Memory B cell (primary cell): ENCODE results near the gene KCNN3.
A peak's percentile ranks its signal among the peaks of the same experiment; 100 is the strongest.

ENCODE experiments used
- ATAC-seq: fragments of 150-1000 bp; cut with Tn5 transposase; 2 replicates; pipeline ENCODE4 v1.10.0; 2021; ENCODE audit warnings: low read depth, mild to moderate bottlenecking, moderate library complexity
- DNase-seq, 2 donors: peaks; one replicate each; pipeline ENCODE4 v3.0.0; 2022; ENCODE audit warnings: low spot score in 2 of 2
- H3K27ac Mint-ChIP-seq: one replicate; pipeline ENCODE4 v1.8.0; 2022; ENCODE audit warnings: mild to moderate bottlenecking, moderate library complexity, mixed read lengths
- H3K27me3 Mint-ChIP-seq: one replicate; pipeline ENCODE4 v1.8.0; 2022; ENCODE audit warnings: mixed read lengths
- H3K36me3 Mint-ChIP-seq: one replicate; pipeline ENCODE4 v1.8.0; 2022; ENCODE audit warnings: mild to moderate bottlenecking, mixed read lengths
- H3K4me1 Mint-ChIP-seq: one replicate; pipeline ENCODE4 v1.8.0; 2022; ENCODE audit warnings: mixed read lengths
- H3K4me3 Mint-ChIP-seq: one replicate; pipeline ENCODE4 v1.8.0; 2022; ENCODE audit warnings: mild to moderate bottlenecking, moderate library complexity, mixed read lengths
- H3K9me3 Mint-ChIP-seq: one replicate; pipeline ENCODE4 v1.8.0; 2022; ENCODE audit warnings: mixed read lengths

The KCNN3 gene

GRCh38 chr1:154801234-154802011 is 68.7 kb downstream of the KCNN3 start:
- H3K27me3 Mint-ChIP-seq = peaks cover 9% of the 10 kb centered on the region
- H3K36me3 Mint-ChIP-seq = no peaks in the 10 kb centered on the region
- H3K27ac Mint-ChIP-seq = no peak overlapping the region
- H3K9me3 Mint-ChIP-seq = no peaks in the 10 kb centered on the region
- no peak for DNase-seq
- no peaks in the 10 kb centered on the region for H3K4me1 Mint-ChIP-seq
- no peak overlapping the region for H3K4me3 Mint-ChIP-seq
- no peak for ATAC-seq

GRCh38 chr1:154799188-154799587 is 70.9 kb downstream of the KCNN3 start:
- no peaks in the 10 kb centered on the region for H3K4me1 Mint-ChIP-seq
- no peak overlapping the region for H3K27ac Mint-ChIP-seq
- no peaks in the 10 kb centered on the region for H3K36me3 Mint-ChIP-seq
- peaks cover 2% of the 10 kb centered on the region for H3K27me3 Mint-ChIP-seq
- ATAC-seq (no peak), DNase-seq (no peak)
- no peaks in the 10 kb centered on the region for H3K9me3 Mint-ChIP-seq
- H3K4me3 Mint-ChIP-seq = no peak overlapping the region

GRCh38 chr1:154798645-154799044 is 71.4 kb downstream of the KCNN3 start:
- peaks cover 5% of the 10 kb centered on the region for H3K27me3 Mint-ChIP-seq
- no peak for DNase-seq
- no peaks in the 10 kb centered on the region for H3K4me1 Mint-ChIP-seq
- no peak for ATAC-seq
- no peak overlapping the region for H3K4me3 Mint-ChIP-seq
- no peaks in the 10 kb centered on the region for H3K9me3 Mint-ChIP-seq
- H3K27ac Mint-ChIP-seq = no peak overlapping the region
- no peaks in the 10 kb centered on the region for H3K36me3 Mint-ChIP-seq

- no peak for ATAC-seq
- Mint-ChIP-seq H3K4me1 (no peaks in the 10 kb centered on the region), H3K4me3 (no peak overlapping the region), H3K27me3 (peaks cover 6% of the 10 kb centered on the region), H3K9me3 (no peaks in the 10 kb centered on the region), H3K27ac (no peak overlapping the region), H3K36me3 (no peaks in the 10 kb centered on the region)
- DNase-seq = no peak
These were observed 72.9 kb downstream of the KCNN3 start for GRCh38 chr1:154797175-154797574.

DNA sequence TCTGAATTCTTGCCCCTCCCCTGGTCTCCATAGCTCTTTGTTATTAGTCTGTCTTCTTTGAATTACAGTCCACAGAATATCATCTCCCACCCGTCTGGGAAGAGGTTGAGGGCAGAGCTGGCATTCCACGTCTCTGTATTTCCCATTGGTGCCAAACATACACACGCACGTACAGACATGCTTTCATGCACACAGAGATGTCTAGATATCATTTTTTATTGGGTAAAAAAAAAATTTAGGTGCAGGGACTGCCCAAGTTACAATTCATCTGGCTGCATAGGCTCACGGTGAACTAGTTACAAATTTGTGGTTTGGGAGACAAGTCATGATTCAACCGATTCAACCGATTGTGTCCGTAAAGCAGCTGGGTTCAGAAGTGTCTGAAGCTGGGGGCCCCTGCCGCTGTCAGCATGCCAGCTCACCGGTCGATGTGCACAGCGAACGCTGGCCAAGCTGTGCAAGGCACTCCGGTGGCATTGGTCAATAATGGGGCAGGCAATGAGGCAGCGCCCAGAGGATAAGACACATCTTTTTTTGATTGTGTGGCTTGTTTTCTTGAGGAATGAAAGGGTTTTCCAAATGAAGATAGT is 73.7 kb downstream of the KCNN3 start:
- Mint-ChIP-seq H3K9me3 (no peaks in the 10 kb centered on the region), H3K4me1 (no peaks in the 10 kb centered on the region), H3K27ac (no peak overlapping the region), H3K36me3 (no peaks in the 10 kb centered on the region), H3K4me3 (no peak overlapping the region), H3K27me3 (peaks cover 5% of the 10 kb centered on the region)
- no peak for ATAC-seq
- no peak for DNase-seq

DNA sequence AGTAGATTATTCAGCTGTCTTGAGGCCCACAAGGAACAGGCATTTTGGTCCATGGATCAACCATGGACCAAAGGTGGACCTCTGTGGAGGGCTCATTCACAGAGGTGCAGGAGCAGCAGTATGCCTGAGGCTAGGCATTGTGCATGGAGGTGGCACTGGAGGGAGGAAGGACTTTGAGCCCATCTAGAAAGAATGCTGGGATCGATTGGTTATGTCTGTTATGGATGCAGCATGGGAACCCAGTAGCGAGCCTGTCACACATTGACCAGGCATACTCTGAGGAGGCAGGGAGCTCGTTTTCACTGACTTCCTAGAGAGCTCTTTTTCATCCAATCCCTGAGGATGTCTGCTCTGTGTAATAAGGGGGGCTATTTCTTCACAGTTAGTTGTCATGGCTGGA is 75.5 kb downstream of the KCNN3 start:
- Mint-ChIP-seq H3K9me3 (no peaks in the 10 kb centered on the region), H3K27ac (no peak overlapping the region), H3K36me3 (no peaks in the 10 kb centered on the region)

GRCh38 chr1:154793685-154794084 is 76.4 kb downstream of the KCNN3 start:
- peaks cover 2% of the 10 kb centered on the region for H3K4me1 Mint-ChIP-seq
- H3K9me3 Mint-ChIP-seq = no peaks in the 10 kb centered on the region
- DNase-seq (no peak), ATAC-seq (no peak)
- H3K4me3 Mint-ChIP-seq = no peak overlapping the region
- peaks cover 18% of the 10 kb centered on the region for H3K27me3 Mint-ChIP-seq
- no peaks in the 10 kb centered on the region for H3K36me3 Mint-ChIP-seq
- H3K27ac Mint-ChIP-seq = no peak overlapping the region

More for the DNA sequence above, 75.5 kb downstream of the KCNN3 start:
- peaks cover 2% of the 10 kb centered on the region for H3K4me1 Mint-ChIP-seq
- peaks cover 13% of the 10 kb centered on the region for H3K27me3 Mint-ChIP-seq
- ATAC-seq (no peak), DNase-seq (no peak)
- no peak overlapping the region for H3K4me3 Mint-ChIP-seq

DNA sequence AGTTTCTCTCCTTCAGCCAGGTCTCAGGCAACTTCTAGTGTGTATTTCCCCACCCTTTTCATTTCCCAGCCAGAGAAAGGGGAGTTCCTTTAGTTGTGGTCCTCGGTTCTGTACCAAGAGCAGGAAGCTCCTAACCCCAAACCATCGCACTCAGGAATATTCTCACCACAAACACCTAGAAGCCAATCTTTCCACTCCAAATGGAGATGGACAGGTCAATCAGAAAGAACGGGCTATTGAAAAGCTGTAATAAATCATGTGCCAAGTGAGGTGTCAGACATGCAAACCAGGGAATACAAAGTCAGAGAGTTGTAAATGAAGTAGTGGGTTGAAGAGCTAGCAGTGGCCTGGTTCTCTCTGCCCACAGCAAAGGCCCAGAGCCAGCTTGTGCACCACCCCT is 77.2 kb downstream of the KCNN3 start:
- peaks cover 2% of the 10 kb centered on the region for H3K4me1 Mint-ChIP-seq
- H3K27me3 Mint-ChIP-seq = peaks cover 18% of the 10 kb centered on the region
- H3K4me3 Mint-ChIP-seq = no peak overlapping the region
- DNase-seq (no peak), ATAC-seq (no peak)
- no peaks in the 10 kb centered on the region for H3K36me3 Mint-ChIP-seq
- no peak overlapping the region for H3K27ac Mint-ChIP-seq
- no peaks in the 10 kb centered on the region for H3K9me3 Mint-ChIP-seq

- H3K4me1 Mint-ChIP-seq = peaks cover 2% of the 10 kb centered on the region
These were observed 78.6 kb downstream of the KCNN3 start for GRCh38 chr1:154791292-154792166.

GRCh38 chr1:154788886-154789285 is 81.2 kb downstream of the KCNN3 start:
- no peak overlapping the region for H3K4me3 Mint-ChIP-seq
- DNase-seq = no peak
- H3K27ac Mint-ChIP-seq = no peak overlapping the region
- no peaks in the 10 kb centered on the region for H3K9me3 Mint-ChIP-seq
- peaks cover 5% of the 10 kb centered on the region for H3K4me1 Mint-ChIP-seq
- no peaks in the 10 kb centered on the region for H3K36me3 Mint-ChIP-seq
- ATAC-seq = no peak
- peaks cover 20% of the 10 kb centered on the region for H3K27me3 Mint-ChIP-seq

More at GRCh38 chr1:154791292-154792166, 78.6 kb downstream of the KCNN3 start:
- Mint-ChIP-seq H3K36me3 (no peaks in the 10 kb centered on the region), H3K27me3 (peaks cover 18% of the 10 kb centered on the region), H3K27ac (no peak overlapping the region), H3K4me3 (no peak overlapping the region), H3K9me3 (no peaks in the 10 kb centered on the region)
- ATAC-seq = peak; percentile 60
- DNase-seq = no peak

DNA sequence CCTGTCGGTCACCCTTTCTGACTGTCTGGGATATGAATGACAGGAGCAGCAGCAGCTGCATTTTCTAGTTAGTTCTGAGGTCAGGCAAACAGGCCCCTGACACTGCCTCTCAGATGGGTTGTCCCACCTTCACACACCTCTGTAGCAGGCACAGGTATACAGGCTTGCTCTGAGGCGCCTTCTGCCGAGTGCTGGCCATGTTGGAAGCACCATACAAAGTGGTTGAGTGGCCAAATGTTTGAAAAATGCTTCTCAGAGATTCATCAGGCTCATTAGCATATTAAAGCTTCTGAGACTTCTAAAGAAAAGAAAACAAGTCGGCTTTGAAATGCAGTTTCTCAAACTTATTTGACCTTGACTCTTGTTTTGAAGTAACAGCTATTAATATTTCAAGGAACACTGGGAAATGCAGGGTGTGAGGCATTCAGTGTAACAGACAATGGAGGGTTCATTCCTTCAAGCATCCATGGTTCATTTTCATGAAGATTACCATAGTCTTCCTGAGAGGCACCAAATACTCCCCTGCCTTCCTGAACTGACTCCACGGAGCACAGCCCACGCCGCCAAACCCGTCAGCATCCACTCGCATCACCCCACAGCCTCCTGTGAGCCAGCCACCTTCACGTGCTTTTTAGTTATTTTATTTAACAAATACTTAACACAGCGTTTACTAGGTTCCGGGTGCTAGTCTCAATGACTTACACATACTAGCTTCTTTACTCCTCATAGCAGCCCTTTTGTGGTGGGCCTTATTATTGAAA is 81.8 kb downstream of the KCNN3 start:
- ATAC-seq (no peak), DNase-seq (no peak)
- H3K36me3 Mint-ChIP-seq = no peaks in the 10 kb centered on the region
- H3K9me3 Mint-ChIP-seq = no peaks in the 10 kb centered on the region
- H3K27ac Mint-ChIP-seq = no peak overlapping the region
- peaks cover 5% of the 10 kb centered on the region for H3K4me1 Mint-ChIP-seq
- H3K4me3 Mint-ChIP-seq = no peak overlapping the region
- peaks cover 20% of the 10 kb centered on the region for H3K27me3 Mint-ChIP-seq

GRCh38 chr1:154786804-154787570 is 83.1 kb downstream of the KCNN3 start:
- Mint-ChIP-seq H3K27me3 (peaks cover 18% of the 10 kb centered on the region), H3K4me1 (peaks cover 5% of the 10 kb centered on the region), H3K36me3 (no peaks in the 10 kb centered on the region), H3K4me3 (no peak overlapping the region), H3K27ac (no peak overlapping the region), H3K9me3 (no peaks in the 10 kb centered on the region)
- ATAC-seq (no peak), DNase-seq (no peak)

DNA sequence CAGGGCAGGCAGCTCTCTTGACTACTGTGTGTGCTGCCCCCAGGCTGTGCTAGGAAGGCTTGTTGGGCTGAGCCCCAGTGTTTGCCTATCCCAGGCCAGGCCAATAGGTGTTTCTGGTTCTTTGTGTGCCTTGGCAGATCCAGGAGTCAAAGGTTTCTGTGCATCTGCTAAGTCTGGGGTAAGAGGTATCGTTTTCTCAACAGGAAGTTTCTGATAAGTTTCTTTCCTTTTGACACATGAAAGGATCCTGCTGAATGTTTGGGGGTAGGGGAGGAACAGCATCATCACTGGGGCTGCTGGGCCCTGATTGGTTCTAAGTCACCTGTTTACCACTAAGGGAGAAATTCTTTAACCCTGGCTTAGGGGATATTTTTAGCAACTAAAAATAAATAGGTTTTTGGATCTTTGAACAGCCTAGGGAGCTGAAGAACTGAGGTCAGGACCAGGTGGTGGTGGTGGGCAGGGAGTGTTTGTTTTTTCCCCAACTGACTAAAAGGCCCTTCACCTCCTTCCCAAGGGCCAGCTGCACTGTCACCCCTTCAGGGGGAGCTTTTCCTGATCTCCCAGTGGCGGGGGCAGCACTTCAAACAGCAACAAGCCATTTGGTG is 85.1 kb downstream of the KCNN3 start:
- Mint-ChIP-seq H3K27me3 (peaks cover 11% of the 10 kb centered on the region), H3K4me3 (no peak overlapping the region), H3K4me1 (peaks cover 3% of the 10 kb centered on the region), H3K9me3 (no peaks in the 10 kb centered on the region), H3K27ac (no peak overlapping the region), H3K36me3 (no peaks in the 10 kb centered on the region)
- DNase-seq (no peak), ATAC-seq (no peak)
